DND-41 (cell line): ENCODE data around the gene WIPF3.

Experiments
- EZH2 ChIP-seq: IDR thresholded peaks from 3 replicates; pipeline ENCODE4 v1.6.1; 2012; ENCODE audit warnings: borderline replicate concordance, low read depth, mild to moderate bottlenecking, moderate library complexity, low read length, inconsistent platforms; ENCODE audit not compliant: severe bottlenecking
- TF ChIP-seq, protein P1 (sequence below): IDR thresholded peaks from 2 replicates; pipeline ENCODE4 v1.5.1; 2012; ENCODE audit warnings: borderline replicate concordance, low read length, moderate library complexity, mild to moderate bottlenecking; ENCODE audit not compliant: poor library complexity, severe bottlenecking; ENCODE audit errors: extremely low read depth

DNA sequence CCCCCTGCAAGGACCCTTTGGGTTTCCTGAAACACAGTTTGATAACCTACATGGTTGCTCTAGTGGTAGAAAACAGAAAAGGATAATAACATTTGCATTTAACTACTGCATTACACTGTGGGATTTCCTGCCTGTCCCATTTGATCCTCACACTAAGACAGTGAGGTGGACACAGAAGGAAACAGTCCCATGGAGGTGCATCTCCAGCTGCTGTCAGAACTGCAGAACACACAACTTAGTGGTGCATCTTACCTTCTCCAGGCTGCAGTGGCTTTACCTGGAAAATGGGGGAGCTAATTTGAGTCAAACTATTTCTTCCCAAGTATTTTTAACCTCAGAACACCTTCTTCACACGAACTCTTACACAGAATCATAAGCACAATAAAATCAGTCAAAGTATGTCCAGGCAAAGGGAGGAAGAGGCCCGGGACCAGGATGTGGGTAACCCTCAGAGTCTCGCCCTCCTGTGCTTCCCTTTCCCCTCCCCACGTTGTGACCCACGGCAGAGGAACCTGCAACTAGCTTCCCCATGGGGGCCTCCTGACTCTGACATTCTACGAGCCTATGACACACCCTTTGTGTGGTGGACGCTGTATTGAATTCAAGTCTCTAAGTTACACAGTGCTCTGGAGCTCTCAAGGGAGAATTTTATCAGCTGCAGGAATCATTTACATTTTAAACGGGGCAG is 149.6 kb downstream of the WIPF3 start:
- TF ChIP-seq, protein P1, sequence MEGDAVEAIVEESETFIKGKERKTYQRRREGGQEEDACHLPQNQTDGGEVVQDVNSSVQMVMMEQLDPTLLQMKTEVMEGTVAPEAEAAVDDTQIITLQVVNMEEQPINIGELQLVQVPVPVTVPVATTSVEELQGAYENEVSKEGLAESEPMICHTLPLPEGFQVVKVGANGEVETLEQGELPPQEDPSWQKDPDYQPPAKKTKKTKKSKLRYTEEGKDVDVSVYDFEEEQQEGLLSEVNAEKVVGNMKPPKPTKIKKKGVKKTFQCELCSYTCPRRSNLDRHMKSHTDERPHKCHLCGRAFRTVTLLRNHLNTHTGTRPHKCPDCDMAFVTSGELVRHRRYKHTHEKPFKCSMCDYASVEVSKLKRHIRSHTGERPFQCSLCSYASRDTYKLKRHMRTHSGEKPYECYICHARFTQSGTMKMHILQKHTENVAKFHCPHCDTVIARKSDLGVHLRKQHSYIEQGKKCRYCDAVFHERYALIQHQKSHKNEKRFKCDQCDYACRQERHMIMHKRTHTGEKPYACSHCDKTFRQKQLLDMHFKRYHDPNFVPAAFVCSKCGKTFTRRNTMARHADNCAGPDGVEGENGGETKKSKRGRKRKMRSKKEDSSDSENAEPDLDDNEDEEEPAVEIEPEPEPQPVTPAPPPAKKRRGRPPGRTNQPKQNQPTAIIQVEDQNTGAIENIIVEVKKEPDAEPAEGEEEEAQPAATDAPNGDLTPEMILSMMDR, result no peak
- no peak for TF ChIP-seq EZH2
